GM21360 (cell line): Measurements from ENCODE around the gene RPS28.

Experiments
- ATAC-seq: cut with Tn5 transposase; IDR thresholded peaks from one replicate; pipeline ENCODE4 v1.9.1; 2021; ENCODE audit warnings: mild to moderate bottlenecking, moderate library complexity; ENCODE audit not compliant: unreplicated experiment

Gene RPS28

DNA sequence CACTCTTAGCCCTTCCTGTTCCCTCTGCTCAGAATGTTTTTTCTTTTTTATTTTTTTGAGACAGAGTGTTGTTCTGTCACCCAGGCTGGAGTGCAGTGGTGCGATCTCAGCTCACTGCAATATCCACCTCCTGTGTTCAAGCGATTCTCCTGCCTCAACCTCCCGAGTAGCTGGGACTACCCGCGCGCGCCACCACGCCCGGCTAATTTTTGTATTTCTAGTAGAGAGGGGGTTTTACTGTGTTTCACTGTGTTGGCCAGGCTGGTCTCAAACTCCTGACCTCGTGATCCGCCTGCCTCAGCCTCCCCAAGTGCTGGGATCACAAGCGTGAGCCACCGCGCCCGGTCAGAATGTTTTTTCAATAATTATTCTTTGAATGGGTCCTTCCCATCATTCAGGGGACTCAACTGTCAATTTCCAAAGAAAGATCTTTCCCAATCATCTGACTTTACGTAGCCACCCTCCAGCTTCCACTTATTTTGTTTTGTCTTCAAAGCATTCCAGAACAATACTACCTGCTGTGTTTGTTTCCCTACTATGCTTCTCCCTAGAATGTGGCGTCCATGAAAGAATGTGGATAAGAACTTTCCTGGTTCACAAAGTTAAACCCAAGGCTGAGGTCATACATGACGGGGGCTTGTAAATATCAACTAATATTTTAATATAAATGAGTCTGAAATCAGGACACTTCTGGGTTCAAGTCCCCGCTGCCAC is 1.3 kb upstream of the RPS28 start:
- no peak for ATAC-seq

DNA sequence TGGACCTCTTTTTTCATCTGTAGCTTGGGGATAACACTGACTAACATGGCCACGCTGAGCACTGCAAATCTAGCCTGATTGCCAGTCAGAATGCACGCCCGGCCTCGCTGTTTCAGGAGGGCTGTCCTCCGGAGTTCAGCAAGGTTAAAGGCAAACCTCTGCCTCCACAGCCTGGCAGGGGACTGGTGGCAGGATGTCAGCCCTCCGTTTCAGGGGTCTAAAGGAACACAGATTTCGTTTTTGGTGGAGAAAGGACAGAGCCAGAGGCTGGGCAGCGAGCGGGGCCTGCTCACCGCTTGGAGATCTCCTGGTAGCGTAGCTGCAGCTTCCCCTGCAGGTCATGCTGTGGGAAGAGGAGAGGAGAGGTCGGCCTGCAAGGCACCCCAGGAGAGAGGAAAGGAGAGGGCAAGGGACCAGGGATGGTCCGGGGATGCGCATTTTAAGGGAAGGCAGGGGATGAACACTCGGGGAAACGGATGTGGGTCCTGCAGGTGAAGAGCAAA is 681 bp upstream of the RPS28 start:
- peak; percentile 20 for ATAC-seq

DNA sequence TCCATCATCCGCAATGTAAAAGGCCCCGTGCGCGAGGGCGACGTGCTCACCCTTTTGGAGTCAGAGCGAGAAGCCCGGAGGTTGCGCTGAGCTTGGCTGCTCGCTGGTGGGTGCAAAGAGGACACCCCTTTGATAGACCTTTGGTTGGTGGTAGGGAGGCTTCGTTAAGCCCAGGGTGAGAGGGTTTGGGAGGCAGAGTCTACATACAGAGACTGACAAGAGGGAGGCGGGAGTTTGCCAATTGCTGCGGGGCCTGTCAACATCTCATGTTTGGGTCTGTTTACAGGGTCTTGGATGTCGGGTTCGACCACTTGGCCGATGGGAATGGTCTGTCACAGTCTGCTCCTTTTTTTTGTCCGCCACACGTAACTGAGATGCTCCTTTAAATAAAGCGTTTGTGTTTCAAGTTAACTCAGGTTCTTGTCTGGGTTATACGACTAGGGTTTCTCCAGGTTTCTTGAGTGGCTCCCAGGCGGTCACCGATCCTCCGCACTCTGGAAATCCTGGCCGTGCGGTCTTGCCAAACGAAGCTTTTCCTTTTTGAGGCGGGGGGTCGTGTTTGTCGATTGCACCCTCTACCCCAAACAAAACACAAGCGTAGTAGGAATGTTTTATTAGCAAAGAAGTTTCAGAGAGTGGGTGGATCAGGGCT is 816 bp downstream of the RPS28 start:
- ATAC-seq, result no peak

DNA sequence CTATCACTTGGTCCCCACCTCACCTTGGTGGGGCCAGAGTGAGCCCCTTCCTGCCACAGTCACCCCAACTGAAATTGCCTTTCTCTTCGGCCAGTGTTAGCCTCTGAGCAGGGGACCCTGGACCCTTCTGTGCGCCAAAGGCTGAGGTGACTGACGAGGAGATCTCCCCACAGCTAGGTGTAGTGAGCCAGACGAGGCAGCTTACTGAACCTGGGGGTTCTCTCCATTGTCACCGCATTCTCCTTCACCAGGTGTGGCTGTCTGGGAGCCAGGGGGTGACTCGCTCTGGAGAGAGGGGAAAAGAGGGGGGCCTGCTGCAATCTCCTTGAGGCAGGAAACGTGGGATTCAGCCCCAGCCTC is 1.3 kb downstream of the RPS28 start:
- no peak for ATAC-seq

DNA sequence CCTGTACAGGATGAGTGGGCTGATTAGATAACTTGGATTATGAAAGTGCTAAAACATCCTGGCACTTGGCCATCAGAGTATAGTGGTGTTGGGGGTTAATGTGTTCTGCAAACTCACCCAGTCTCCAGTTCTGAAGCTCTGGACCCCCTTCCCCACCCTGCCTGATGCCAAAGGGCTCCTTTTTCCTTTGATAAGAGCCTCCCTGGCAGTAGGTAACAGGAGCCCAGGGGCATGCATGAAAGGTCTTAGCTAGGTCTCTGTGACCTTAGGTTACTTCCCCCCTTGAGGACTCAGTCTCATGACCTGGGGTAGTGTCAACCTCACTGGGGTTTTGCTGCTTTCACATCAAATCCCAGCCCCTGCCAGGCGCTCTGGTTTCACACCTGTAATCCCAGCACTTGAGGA is 2.5 kb downstream of the RPS28 start:
- no peak for ATAC-seq

DNA sequence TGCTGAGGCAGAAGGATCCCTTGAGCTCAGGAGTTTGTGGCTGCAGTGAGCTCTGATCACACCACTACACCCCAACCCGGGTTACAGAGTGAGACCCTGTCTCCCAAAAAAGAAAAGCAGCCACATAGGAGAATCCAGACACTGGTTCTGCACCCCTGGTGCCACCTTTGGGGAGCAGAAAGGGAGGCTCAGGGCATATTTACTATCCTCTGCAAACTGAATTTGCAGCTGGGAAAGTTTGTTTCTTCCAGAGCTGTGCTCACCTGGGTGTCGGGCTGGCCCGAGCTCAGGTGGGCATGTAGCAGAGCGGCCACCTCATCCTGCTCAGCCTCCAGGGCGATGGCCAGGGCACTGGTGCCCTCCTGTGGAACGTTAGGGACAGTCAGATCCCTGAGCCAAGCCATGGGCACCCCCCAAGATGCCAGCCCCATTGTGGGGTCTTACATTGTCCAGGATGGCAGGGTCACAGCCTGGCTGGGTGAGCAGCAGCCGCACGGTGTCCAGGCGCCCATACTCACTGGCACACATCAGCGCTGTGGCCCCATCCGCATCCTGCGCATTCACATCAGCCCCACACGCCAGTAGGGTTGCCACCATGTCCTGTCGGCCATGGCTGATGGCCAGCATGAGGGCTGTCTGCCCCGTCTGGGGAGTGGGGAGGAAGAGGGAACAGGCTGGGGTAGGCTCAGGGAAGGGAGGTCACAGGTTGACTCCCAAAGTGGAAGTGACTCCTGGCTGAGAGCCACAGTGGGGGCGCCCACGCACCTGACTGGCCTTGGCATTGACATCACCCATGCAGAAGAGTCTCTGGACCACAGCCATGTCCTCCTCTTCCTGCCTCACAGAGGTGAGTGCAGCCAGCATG is 3.1 kb downstream of the RPS28 start:
- no peak for ATAC-seq

DNA sequence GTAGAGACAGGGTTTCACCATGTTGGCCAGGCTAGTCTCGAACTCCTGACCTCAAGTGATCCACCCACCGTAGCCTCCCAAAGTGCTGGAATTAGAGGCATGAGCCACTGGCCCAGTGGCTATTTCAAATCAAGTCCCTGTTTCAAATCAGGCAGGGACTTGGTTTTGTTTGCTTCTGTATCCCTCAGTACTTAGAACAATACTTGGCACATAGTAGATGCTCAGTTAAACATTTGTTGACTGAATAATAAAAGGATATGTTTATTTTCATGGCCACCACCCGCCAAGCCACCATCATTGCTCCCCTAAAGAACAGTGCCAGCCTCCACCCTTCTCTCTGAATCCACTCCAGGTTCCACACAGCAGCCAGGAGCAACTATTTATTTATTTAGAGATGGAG is 4.2 kb downstream of the RPS28 start:
- ATAC-seq, result no peak

DNA sequence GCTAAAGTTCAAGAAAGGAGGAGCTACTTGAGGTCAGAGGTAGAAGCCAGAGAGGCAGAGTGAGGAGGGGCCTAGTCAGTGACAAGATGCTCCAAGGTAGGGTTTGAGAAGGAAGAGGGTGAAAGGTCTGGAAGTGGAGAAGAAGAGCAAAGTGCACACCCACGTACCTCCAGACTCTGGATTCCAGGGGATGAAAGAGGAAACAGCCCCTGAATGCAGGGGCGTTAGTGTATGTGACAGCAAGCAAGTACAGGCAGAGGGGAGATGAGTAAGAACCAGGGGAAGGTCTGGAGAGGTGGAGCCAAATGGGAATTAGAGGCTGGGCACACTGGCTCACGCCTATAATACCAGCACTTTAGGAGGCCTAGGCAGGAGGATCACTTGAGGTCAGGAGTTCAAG is 8.7 kb downstream of the RPS28 start:
- no peak for ATAC-seq

DNA sequence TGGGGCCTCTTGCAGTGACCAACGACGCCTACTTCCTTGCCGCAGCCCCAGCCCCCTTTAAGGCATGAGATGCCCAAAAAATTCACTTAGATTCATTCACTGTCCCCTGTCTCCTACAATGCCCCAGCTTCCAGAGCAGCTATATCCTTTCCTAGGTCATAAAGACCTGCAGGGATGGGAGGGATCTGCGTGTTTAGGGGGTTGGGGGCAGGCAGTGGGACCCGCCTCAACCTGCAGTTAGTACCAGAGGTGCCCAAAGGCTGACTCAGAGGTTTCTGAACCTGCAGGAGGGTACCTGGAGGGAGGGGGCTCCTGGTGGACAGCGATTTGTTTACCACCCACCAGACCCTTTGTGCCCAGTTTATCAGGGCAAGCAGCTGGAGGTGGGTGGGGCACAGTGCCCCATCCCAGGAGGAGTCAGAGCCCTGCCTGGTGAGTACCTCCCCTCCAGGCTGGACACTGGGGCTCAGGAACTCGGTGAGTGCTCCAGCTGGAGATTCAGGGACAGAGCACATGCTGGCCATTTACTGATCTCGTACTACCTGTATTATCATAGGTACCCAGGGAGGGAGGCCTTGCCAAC is 10.1 kb downstream of the RPS28 start:
- no peak for ATAC-seq

DNA sequence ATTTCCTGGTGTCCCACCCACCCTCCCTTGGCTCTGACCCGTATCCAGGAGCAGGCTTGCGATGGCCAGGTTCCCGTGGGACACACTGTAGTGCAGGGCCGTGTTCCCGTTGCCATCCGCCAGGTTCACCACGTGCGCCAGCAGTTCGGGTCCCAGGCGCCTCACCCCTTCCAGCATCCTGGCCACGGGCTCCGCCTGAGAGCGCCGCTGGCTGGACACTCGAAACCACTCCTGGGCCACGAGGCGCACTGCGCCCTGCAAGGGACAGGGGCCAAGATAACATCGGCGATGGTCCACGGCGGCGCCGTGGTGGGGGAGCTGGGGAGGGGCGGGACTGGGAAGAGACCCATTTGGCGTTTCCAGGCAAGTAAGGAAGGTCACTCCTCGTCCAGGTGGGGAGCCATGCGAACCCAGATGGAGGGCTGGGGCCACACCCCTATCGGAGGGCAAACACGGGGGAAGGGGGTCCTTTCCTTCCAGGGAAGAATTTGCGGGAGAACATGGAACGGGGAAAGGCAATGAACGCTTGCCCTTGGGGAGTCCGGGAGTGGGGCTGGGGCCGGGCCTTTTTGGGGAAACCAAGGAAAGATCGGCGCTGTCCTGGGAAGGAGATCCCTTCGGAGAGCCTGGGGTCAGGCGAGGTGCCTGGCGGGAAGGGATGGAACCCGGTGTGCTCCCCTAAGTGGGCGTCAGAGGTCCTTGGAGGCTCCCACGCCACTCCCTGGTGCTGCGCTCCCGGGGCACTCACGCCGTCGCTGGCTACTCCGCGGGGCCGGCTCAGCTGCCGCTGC is 11.9 kb downstream of the RPS28 start:
- ATAC-seq, result no peak

DNA sequence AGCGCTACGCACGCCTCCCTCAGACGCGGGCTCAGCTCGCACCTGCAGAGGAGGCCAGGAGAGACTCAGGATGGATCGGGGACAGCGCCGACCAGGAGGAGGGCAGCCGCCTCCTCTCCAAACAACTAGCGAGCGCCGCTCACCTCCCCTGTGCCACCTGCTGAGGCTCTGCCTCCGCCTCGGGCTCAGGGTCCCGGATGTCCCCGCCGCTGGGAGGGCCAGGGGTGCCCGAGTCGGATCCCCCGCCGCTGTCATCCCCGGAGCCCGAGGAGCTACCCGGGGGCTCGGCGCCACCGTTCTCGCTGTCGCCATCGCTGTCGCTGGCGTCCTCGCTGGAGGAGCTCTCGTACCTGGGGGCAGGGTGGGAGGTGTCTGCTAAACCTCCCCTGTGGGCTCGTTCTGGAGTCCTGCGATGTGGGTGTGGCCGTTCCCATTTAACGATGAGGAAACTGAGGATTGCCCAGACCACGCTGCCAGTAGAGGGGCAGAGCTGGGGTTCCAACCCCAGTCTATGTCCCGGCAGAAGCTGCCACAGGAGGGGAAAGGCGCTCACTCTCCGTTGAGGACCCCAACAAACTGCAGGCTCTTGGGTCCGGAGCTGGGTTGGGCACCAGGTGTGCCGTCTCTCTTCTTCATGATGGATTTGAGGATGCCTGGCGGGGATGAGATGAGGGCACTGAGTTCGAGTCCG is 12.6 kb downstream of the RPS28 start:
- ATAC-seq, result no peak

DNA sequence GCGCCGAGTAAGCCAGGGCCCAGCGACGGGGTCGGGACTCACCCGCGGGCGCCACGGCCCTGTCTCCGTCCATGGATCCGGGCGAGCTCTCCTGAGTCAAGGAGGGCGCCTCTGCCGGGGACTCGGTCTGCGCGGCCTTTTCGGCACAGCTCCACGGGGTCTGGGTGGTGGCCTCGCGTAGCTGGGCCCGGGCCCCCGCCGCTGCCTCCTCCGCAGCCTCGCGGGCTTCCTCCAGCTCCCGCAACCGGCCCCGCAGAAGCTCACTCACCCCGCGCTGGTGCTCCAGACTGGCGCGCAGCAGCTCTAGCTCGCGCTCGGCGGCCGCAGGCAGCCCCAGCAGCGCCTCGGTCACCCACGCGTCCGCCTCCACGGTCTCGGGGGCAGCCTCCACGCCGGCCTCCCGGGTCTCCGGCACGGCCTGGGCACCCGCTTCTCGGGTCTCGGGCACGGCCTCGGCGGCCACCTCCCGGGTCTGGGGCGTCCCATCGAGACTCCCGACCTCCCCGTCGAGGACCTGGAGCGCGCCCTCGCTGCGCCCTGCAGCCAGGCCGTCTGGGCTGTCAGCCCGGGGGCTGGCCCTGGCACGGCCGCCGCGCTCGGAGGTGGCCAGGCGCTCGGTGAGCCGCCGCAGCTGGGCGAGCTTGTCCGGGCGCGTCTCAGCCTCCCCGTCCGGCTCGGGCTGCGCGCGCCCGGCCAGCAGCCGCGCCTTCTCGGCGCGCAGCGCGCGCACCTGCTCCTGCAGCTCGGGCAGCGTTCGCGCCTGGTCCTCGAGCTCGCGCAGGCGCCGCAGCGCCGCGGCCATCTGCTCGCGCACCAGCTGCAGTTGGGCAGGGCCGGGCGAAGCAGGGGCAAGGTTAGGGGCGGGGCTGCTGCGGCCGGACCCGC is 13.4 kb downstream of the RPS28 start:
- ATAC-seq, result peak; percentile 38

DNA sequence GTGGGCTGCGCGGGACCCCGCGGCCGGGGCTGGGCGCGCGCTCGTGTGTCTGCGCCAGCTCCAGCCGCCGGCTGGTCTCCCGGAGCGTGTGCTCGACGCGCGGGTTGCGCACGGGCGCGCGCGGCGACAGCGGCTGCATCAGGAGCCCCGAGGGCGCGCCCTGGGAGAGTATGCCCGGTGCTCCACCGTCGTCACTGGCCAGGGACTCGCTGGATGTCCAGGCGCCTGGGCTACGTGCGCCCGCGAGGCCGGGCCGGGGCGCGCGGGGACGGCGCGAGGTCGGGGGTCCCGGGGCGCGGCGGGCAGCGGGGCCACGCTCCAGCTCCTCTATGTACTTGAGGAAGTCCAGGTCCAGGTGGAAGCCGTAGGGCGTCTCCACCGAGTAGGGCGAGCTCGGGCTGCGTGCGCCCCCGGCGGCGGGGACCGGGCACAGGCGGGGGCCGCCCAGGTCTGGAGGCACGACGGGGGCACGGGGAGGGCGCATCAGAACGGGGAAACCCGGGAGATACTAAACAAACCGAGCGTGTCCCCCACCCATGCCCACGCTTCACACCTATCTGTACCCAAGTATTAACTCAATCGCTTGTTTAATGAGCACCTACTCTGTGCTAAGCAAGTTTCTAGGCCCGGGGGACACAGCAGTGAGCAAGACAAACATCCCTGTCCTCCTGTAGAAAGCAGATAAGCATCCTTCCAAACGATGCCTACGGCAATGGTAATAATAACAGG is 14.2 kb downstream of the RPS28 start:
- peak; percentile 52 for ATAC-seq

DNA sequence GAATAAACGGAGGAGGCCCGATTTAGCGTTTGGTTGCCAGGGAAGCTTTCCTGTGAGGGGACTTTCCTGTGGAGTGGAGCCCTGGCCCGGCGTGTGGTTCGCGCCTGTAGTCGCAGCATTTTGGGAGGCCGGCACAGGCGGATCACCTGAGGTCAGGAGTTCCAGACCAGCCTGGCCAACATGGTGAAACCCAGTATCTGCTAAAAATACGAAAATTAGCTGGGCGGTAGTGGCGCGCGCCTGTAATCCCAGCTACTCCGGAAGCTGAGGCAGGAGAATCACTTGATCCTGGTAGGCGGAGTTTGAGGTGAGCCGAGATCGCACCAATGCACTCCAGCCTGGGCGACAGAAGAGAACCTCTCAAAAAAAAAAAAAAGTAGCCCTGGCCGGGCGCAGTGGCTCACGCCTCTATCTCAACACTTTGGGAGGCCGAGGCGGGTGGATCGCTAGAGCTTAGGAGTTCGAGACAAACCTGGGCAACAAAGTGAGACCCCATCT is 14.8 kb downstream of the RPS28 start:
- ATAC-seq, result no peak

DNA sequence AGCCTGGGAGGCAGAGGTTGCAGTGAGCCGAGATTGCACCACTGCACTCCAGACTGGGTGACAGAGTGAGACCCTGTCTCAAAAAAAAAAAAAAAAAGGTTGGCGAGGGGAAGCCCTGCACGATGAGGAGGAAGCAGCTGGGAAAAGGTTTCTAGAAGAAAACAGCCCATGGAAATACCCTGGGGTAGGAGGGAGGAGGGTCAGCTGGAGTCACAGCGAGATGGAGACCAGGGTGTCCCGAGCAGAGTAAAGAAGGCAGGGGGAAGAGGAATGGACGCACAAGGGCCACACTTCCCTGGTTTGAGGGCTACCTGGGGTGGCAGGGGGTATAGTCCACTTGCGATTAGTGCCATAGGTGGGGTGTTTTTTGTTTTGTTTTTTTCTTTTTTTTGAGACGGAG is 15.4 kb downstream of the RPS28 start:
- ATAC-seq, result no peak

DNA sequence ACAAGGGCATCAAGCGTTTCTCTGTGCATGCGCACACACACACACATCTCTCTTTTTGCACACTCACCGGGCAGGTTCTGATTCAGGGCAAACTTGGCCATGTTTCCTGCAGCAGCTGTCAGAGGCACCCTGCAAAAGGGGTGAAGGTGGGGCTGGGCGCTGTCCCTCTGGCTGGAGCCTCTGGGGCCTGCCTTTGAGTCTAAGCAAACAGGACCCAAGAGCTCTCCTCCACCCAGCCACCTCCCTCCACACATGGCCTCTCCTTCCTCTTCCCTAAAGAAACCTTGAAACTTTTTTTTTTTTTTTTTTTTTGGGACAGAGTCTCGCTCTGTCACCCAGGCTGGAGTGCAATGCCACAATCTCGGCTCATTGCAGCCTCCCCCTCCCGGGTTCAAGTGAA is 16.4 kb downstream of the RPS28 start:
- ATAC-seq, result no peak

DNA sequence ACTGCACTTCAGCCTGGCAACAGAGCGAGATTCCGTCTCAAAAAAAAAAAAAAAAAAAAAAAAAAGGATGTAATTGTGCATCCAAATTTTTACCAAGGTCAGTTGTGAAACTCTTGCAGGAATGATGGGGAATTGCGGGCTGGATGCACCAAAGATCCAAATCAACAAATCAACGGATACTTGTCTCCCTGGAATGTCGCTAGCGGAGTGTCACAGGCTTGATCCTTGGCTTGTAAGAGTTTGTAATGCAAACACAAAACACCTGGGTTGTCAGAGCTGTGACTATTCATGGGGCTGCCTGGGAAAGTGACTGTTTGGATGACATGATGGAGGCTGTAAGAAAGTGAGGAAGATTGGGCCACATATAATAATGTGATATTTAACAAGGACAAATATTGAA is 17.5 kb downstream of the RPS28 start:
- ATAC-seq, result no peak
